22Rv1 (cell line): ENCODE data around the gene TTC12.

Experiments
- H3K27ac ChIP-seq: fragments of 450-650 bp; 2 replicates; pipeline ENCODE4 v1.5.1; 2017
- ZFX ChIP-seq: fragments of 450-650 bp; IDR thresholded peaks from 2 replicates; pipeline ENCODE4 v1.6.1; 2017; ENCODE audit warnings: antibody characterized with exemption, borderline replicate concordance
- TF ChIP-seq, protein P1 (sequence below): fragments of 450-650 bp; IDR thresholded peaks from 2 replicates; pipeline ENCODE4 v1.5.1; 2017; ENCODE audit warnings: mild to moderate bottlenecking

The TTC12 gene

GRCh38 chr11:113396690-113397089 lies 82.3 kb downstream of the TTC12 start:
- H3K27ac ChIP-seq: no peak overlapping the region
- TF ChIP-seq, protein P1, sequence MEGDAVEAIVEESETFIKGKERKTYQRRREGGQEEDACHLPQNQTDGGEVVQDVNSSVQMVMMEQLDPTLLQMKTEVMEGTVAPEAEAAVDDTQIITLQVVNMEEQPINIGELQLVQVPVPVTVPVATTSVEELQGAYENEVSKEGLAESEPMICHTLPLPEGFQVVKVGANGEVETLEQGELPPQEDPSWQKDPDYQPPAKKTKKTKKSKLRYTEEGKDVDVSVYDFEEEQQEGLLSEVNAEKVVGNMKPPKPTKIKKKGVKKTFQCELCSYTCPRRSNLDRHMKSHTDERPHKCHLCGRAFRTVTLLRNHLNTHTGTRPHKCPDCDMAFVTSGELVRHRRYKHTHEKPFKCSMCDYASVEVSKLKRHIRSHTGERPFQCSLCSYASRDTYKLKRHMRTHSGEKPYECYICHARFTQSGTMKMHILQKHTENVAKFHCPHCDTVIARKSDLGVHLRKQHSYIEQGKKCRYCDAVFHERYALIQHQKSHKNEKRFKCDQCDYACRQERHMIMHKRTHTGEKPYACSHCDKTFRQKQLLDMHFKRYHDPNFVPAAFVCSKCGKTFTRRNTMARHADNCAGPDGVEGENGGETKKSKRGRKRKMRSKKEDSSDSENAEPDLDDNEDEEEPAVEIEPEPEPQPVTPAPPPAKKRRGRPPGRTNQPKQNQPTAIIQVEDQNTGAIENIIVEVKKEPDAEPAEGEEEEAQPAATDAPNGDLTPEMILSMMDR: no peak
- TF ChIP-seq ZFX: no peak

DNA sequence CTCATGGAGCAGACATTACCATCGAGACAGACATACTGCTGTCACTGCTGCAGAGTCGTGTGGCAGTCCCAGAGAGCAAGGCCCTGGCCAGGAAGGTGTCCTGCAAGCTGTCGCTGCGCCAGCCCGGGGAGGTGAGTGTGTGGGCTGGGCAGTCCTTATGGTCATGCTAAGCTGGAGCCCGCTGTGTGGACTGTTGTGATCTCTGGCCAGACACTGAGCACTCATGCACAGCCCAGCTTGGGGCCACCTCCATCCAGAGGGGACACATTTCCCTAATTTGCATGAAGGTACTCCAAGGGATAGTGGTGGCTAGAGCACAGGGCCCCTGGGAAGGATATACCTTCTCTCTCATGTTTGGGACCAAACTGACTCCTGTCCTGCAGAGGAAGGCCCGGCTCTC lies 82.8 kb downstream of the TTC12 start:
- no peak for TF ChIP-seq ZFX
- TF ChIP-seq, protein P1: no peak
- no peak overlapping the region for H3K27ac ChIP-seq

DNA sequence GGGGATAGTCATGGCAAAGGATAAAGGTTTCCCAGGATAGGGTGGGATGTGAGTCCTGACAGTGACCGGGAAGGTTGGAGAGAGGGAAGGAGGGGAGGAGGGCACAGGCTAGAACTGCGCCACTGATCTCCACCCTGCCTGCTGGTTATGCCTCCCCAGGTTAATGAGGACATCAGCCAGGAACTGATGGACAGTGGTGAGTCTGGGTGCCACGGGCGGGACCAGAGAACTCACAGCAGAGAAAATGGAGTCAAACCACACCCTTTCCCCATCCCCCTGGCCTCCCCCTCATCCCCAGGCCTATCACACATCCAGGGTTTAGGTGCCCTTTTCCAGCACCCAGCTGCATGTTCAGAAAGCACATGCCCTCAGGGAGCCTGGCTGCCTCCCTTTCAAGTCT lies 83.4 kb downstream of the TTC12 start:
- H3K27ac ChIP-seq: no peak overlapping the region
- TF ChIP-seq ZFX: no peak
- TF ChIP-seq, protein P1: no peak

DNA sequence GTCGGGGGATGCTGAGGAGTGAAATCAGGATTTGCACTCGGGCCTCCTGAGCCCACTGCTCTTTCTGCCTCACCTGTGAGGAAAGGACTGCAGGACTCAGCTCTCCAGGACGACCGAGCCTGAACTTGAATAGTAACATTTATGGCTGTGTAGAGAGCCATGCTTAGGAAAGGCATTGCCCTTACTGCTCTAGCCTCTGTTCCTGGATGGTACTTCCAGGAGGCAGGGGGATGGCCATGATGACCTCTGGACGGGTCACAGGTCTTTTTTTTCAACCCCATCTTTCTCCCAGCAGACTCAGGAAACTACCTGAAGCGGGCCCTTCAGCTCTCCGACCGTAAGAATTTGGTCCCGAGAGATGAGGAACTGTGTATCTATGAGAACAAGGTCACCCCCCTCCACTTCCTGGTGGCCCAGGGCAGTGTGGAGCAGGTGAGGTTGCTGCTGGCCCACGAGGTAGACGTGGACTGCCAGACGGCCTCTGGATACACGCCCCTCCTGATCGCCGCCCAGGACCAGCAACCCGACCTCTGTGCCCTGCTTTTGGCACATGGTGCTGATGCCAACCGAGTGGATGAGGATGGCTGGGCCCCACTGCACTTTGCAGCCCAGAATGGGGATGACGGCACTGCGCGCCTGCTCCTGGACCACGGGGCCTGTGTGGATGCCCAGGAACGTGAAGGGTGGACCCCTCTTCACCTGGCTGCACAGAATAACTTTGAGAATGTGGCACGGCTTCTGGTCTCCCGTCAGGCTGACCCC lies 84.5 kb downstream of the TTC12 start:
- TF ChIP-seq, protein P1: no peak
- TF ChIP-seq ZFX: no peak
- no peak overlapping the region for H3K27ac ChIP-seq

DNA sequence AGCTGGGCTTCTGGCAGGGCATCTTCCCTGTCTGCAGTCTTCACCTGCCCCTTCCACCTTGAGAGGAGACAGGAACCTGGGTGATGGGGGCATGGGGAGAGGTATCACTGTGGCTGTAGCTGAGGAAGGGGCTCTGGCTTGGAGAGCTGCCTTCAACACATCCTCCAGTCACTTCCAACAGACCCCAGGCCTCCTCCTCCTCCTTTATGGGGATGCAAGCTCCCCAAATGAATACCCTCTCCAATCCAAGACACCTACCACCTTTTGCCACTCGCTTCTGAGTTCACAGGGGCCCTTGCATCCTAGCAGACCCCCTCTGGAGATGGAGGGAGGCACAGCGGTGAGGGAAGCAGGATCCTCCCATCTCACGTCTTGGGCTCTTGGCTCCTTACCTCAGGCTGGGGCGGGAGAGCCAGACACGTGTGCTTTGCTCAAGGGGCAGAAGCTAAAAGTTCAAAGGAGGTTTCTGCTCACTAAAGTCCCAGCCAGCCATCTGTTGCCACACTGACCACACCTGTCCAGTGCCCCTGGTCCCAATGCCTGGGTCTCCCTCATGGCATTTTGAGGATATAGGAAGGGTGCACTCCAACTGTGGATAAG lies 86.3 kb downstream of the TTC12 start:
- H3K27ac ChIP-seq: no peak overlapping the region
- TF ChIP-seq, protein P1: no peak
- TF ChIP-seq ZFX: no peak

- TF ChIP-seq ZFX: no peak
- TF ChIP-seq, protein P1: no peak
- H3K27ac ChIP-seq: no peak overlapping the region
Observed at GRCh38 chr11:113401718-113402117, 87.3 kb downstream of the TTC12 start.

DNA sequence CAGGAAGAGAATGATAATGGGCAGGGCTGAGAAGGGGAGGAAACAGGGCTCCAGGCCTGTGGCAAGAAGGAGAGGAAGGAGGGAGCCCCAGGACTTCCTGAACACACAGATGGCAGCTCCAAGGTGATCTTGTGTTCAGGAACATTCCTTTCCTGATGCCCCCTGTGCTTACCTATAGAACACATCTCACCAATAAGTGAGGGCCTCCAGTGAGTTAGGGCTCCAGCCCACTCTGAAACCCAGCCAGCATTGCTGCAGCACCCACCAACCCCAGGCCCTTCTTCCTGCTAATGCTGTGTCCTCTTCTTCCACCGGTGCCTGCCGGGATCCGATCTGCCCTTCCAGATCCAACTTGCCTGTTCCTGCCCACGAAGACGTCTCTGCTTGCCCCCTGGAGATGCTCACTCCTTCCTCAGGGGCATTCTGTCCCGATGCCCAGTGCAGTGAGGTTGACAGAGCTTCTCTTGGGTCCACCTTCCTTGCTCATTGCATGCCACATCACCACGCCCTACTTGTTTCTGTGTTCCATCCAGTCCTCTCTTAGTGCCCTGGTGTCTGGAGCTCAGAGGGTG lies 90.6 kb downstream of the TTC12 start:
- TF ChIP-seq, protein P1: no peak
- TF ChIP-seq ZFX: no peak

More for the DNA sequence above, 90.6 kb downstream of the TTC12 start:
- no peak overlapping the region for H3K27ac ChIP-seq
